ENCODE data around the gene PARP11. TPM values are rescaled to one million over a fixed set of nuclear protein-coding genes. Genes with fewer than 3 reads are reported as not detected.

PARP11 gene
- total and polyA plus RNA-seq, 2 donors (not counting 3 experiments of a cell fraction or from before 2014, with no cell fraction given): 3.0 to 4.9 TPM

- POLR2A ChIA-PET: no interaction called here
- no TSS peak for BruUV-seq (replicated peaks)
- CTCF ChIA-PET: no interaction called here
- H4K20me1 ChIP-seq (replicated peaks; ENCODE audit: control insufficient read depth, extremely low read depth, insufficient read depth, low read length): no peaks in the 10 kb centered on the region
- no peaks in the 10 kb centered on the region for H3K9me1 ChIP-seq (replicated peaks; ENCODE audit: control insufficient read depth, extremely low read depth, insufficient read depth, low read length)
- no peak for TF ChIP-seq JUN (IDR thresholded peaks at IDR 0.05; ENCODE audit: borderline replicate concordance, insufficient read depth, insufficient read length, low read depth)
- no peak for TF ChIP-seq POLR2AphosphoS5 (IDR thresholded peaks at IDR 0.05; ENCODE audit: insufficient read depth, low read depth, low read length)
- TF ChIP-seq, protein P1, sequence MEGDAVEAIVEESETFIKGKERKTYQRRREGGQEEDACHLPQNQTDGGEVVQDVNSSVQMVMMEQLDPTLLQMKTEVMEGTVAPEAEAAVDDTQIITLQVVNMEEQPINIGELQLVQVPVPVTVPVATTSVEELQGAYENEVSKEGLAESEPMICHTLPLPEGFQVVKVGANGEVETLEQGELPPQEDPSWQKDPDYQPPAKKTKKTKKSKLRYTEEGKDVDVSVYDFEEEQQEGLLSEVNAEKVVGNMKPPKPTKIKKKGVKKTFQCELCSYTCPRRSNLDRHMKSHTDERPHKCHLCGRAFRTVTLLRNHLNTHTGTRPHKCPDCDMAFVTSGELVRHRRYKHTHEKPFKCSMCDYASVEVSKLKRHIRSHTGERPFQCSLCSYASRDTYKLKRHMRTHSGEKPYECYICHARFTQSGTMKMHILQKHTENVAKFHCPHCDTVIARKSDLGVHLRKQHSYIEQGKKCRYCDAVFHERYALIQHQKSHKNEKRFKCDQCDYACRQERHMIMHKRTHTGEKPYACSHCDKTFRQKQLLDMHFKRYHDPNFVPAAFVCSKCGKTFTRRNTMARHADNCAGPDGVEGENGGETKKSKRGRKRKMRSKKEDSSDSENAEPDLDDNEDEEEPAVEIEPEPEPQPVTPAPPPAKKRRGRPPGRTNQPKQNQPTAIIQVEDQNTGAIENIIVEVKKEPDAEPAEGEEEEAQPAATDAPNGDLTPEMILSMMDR (IDR thresholded peaks at IDR 0.05; ENCODE audit: extremely low read depth in 1 of 2, insufficient read depth in 1 of 2, low read depth in 1 of 2, low read length in 2 of 2): no peak
- TF ChIP-seq POLR2A (IDR thresholded peaks at IDR 0.05; ENCODE audit: low read depth, low read length): no peak
- TF ChIP-seq MYC (IDR thresholded peaks at IDR 0.05; ENCODE audit: low read depth, low read length): no peak
- TF ChIP-seq GATA2 (IDR thresholded peaks at IDR 0.05; ENCODE audit: insufficient read depth, insufficient read length, low read depth, low read length): no peak
- TF ChIP-seq FOS (IDR thresholded peaks at IDR 0.05; ENCODE audit: borderline replicate concordance, insufficient read depth, low read length): no peak
- TF ChIP-seq EZH2 (IDR thresholded peaks at IDR 0.05; ENCODE audit: borderline replicate concordance, low read depth, low read length, severe bottlenecking): no peak
- TF ChIP-seq MAX (IDR thresholded peaks at IDR 0.05; ENCODE audit: insufficient read depth, insufficient read length): no peak
- H3K4me2 ChIP-seq (ENCODE audit: insufficient read depth, low read length): no peak overlapping the region
- H2AFZ ChIP-seq (ENCODE audit: low read depth, low read length): no peak overlapping the region
- dilution Hi-C loops (cut with MboI; ENCODE audit: extremely low pct_ligation_motif_present, low sequenced_read_pairs): no loop called here
- no peak overlapping the region for H3K4me3 ChIP-seq (replicated peaks in 1 of 3; ENCODE audit: insufficient read depth in 1 of 3, low read depth in 1 of 3, low read length in 3 of 3)
- no peak for DNase-seq (ENCODE audit: low read depth, low spot score)
- peaks cover 6 to 8% of the 10 kb centered on the region in 2 experiments for H3K27me3 ChIP-seq (ENCODE audit: control insufficient read depth in 2 of 2, insufficient read depth in 2 of 2, low read length in 2 of 2)
- no peaks in the 10 kb centered on the region for H3K4me1 ChIP-seq (ENCODE audit: control insufficient read depth, extremely low read depth, insufficient read depth, low read length)
- no peaks in the 10 kb centered on the region for H3K79me2 ChIP-seq (ENCODE audit: control insufficient read depth, insufficient read depth, low read length)
- intact Hi-C loops (cut with micrococcal nuclease): loop anchor here (2.0 kb wide), 1 partner anchor 75 kb away; no protein-coding TSS in a partner anchor
- no peak overlapping the region for H3K27ac ChIP-seq (ENCODE audit: insufficient read depth, low read depth, low read length)
- no peaks in the 10 kb centered on the region for H3K9me3 ChIP-seq (replicated peaks; ENCODE audit: control insufficient read depth, insufficient read depth, low read length)
- H3K9ac ChIP-seq (replicated peaks; ENCODE audit: extremely low read depth, insufficient read depth, low read length): no peak overlapping the region
- no peaks in the 10 kb centered on the region for H3K36me3 ChIP-seq (ENCODE audit: control insufficient read depth in 2 of 2, extremely low read depth in 1 of 2, insufficient read depth in 2 of 2, low read length in 2 of 2)
- no peak for FAIRE-seq
These were observed 48.3 kb upstream of the PARP11 start for GRCh38 chr12:3921526-3921925.

Measured in endothelial cell of umbilical vein (primary cell).